ENCODE results near the gene KCND3.

Gene KCND3

DNA sequence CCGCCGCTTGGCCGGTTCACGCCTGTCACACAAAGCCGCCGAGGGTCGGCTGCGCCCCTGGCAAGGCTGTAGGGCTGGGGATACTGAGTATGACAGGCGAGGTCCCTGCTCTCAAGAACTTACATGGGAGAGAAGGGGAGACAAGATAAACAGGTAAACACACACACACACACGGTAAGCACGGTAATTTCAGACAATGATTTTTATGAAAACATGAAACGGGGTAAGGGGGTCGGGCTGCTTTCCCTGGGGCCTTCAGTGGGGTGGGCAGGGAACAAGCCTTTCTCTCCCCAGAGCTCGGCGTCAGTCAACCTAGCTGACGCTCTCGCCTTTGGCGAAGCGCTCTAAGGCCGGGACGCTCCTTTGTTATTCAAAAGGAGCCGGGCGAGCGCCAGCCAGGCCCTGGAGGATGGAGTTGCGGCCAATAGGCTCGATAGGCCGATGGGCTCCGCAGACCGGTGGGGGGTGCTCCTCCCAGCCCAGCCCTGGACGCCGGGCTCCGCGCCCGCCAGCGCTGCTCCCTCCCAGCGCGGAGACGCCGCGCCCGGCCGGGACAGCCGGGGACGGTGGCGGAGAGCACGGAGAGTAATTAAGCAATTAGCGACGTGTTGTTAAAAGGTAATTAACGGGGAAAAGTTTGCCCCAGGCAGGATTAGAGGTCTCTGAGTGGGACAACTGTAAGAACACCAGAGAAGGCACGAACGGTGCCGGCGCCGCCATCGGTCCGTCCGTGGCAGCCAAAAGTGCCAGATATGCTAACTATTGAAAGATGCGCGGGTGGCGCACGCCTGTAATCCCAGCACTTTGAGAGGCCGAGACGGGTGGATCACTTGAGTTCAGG is 249.3 kb downstream of the KCND3 start:
- peak overlapping the region; percentile 76 to 90 for H3K4me3 ChIP-seq
- H3K27ac ChIP-seq, result peak overlapping the region; percentile 96 to 99
- H3K4me1 ChIP-seq, result peaks cover 0 to 32% (median 21%) of the 10 kb centered on the region in 4 donors
- DNase-seq, result peak; percentile 72 to 91
- H3K9me3 ChIP-seq, result no peaks in the 10 kb centered on the region
- no peaks in the 10 kb centered on the region for H3K36me3 ChIP-seq
- intact Hi-C loops (cut with DNase I; ENCODE audit: low total_unique reads), result loop anchor here (10.0 kb wide), 1 partner anchor 235 kb away; the partner anchor contains the start of genes ADORA3 and TMIGD3
- TF ChIP-seq, protein P1, sequence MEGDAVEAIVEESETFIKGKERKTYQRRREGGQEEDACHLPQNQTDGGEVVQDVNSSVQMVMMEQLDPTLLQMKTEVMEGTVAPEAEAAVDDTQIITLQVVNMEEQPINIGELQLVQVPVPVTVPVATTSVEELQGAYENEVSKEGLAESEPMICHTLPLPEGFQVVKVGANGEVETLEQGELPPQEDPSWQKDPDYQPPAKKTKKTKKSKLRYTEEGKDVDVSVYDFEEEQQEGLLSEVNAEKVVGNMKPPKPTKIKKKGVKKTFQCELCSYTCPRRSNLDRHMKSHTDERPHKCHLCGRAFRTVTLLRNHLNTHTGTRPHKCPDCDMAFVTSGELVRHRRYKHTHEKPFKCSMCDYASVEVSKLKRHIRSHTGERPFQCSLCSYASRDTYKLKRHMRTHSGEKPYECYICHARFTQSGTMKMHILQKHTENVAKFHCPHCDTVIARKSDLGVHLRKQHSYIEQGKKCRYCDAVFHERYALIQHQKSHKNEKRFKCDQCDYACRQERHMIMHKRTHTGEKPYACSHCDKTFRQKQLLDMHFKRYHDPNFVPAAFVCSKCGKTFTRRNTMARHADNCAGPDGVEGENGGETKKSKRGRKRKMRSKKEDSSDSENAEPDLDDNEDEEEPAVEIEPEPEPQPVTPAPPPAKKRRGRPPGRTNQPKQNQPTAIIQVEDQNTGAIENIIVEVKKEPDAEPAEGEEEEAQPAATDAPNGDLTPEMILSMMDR (IDR thresholded peaks at IDR 0.05), result no peak
- H3K27me3 ChIP-seq, result no peaks in the 10 kb centered on the region

DNA sequence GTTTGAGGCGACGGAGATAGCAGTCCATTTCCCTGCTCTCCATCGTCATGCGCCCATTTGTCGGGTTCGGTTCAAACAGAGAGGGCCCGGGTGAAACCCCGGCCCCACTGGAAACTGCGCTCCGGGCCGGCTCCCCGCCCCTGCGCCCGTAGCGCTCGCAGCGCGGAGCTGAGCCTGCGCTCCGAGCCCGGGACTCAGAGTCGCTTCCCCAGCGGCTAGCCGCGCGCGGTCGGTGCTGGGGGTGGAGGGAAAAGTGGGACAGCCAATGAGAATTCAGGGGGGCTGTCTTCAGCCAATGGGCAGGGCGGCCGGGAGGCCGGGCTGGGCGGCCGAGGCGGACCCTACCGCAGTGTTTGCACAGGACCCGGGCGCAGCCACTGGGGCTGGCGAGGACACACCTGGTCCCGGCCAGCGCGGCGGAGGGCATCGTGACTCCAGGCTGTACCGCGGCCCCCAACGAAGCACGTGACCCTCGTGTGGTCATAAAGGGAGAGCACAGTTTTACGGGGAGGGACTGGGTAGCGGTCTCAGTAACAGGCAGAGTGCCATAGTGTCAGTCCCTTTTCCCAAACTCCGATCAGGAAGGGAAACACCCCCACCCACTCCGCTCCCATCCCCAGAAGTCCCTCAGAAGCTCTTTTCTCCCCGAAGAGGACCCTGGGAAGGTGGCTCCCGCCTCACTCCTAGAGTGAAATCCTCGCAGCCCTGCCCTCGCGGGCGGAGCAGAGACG is 250.1 kb downstream of the KCND3 start, which contains the start of gene INKA2:
Gene INKA2 (minus strand): TSS at position 202 of the 731 bp plus-strand sequence. CDS start 153 bp downstream, at position 49.
- TF ChIP-seq, protein P1 (IDR thresholded peaks at IDR 0.05), result peak in 1 of 2 experiments; percentile 4
- Histone ChIP-seq H3K27ac (peak within 1 kb of the TSS; percentile 96 to 99), H3K9me3 (no peaks in the 10 kb centered on the region), H3K4me3 (peak within 1 kb of the TSS; percentile 76 to 90), H3K27me3 (no peaks in the 10 kb centered on the region), H3K4me1 (peaks cover 0 to 39% (median 23%) of the 10 kb centered on the region in 4 donors), H3K36me3 (peaks cover 0 to under 1% (median 0%) of the 10 kb centered on the region in 3 donors)
- peak; percentile 90 to 96 for DNase-seq
- intact Hi-C loops (cut with DNase I; ENCODE audit: low total_unique reads), result loop anchor here (10.0 kb wide), 1 partner anchor 235 kb away; the partner anchor contains the start of genes ADORA3 and TMIGD3

GRCh38 chr1:111738436-111739193 is 250.9 kb downstream of the KCND3 start:
- peak; percentile 67 to 93 for DNase-seq
- Histone ChIP-seq H3K4me1 (peaks cover 0 to 47% (median 30%) of the 10 kb centered on the region in 4 donors), H3K27ac (peak overlapping the region; percentile 96 to 99), H3K27me3 (no peaks in the 10 kb centered on the region), H3K36me3 (peaks cover 0 to 4% (median 0%) of the 10 kb centered on the region in 3 donors), H3K9me3 (no peaks in the 10 kb centered on the region), H3K4me3 (peak overlapping the region; percentile 76 to 90)
- TF ChIP-seq, protein P1 (IDR thresholded peaks at IDR 0.05), result peak; percentile 7 to 9
- intact Hi-C loops (cut with DNase I; ENCODE audit: low total_unique reads), result loop anchor here (10.0 kb wide), 1 partner anchor 234 kb away; the partner anchor contains the start of genes ADORA3 and TMIGD3

DNA sequence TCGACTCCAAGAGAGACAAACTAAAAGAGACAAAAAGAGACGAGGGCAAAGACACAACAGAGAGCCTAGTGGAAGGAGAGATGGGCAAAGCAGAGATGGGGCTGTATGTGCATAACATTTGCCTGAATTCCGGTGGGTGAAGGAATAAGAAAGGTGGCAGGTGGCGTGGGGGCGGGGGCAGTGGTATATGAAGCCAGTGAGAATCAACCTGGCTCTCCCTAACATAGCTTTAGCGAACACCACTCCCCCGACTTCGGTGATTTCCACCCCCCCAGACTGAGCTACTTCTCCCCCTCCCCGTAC is 251.4 kb downstream of the KCND3 start:
- intact Hi-C loops (cut with DNase I; ENCODE audit: low total_unique reads), result loop anchor here (10.0 kb wide), 1 partner anchor 233 kb away; the partner anchor contains the start of genes ADORA3 and TMIGD3
- no peak for DNase-seq

More for the DNA sequence above, 251.4 kb downstream of the KCND3 start:
- H3K4me3 ChIP-seq, result peak overlapping the region; percentile 76 to 90
- no peaks in the 10 kb centered on the region for H3K27me3 ChIP-seq
- H3K9me3 ChIP-seq, result no peaks in the 10 kb centered on the region
- H3K4me1 ChIP-seq, result peaks cover 0 to 52% (median 34%) of the 10 kb centered on the region in 4 donors
- TF ChIP-seq, protein P1 (IDR thresholded peaks at IDR 0.05), result no peak
- H3K36me3 ChIP-seq, result peaks cover 0 to 4% (median 0%) of the 10 kb centered on the region in 3 donors
- peak overlapping the region; percentile 96 to 99 for H3K27ac ChIP-seq
